Thyroid gland (tissue), 4 donors: ENCODE data around the gene DAB2IP. TPM values are rescaled to one million over a fixed set of nuclear protein-coding genes. Genes with fewer than 3 reads are reported as not detected.

Source experiments
- DNase-seq, 2 donors: peaks; one replicate each; pipeline ENCODE4 v3.0.0-alpha.2; 2019
- H3K27ac ChIP-seq, 3 donors: fragments of 200-600 bp; sonication (generic); 1 replicate in 2 of 3; 2 replicates in 1 of 3; pipeline ENCODE4 v1.5.1; 2016 to 2019; ENCODE audit warnings: mild to moderate bottlenecking in 1 of 3, moderate library complexity in 1 of 3
- H3K27me3 ChIP-seq: fragments of 200-600 bp; sonication (generic); one replicate; pipeline ENCODE4 v1.5.1; 2019
- H3K36me3 ChIP-seq, 2 donors: fragments of 200-600 bp; sonication (generic); one replicate each; pipeline ENCODE4 v1.5.1; 2016 to 2019
- H3K4me1 ChIP-seq, 2 donors: fragments of 200-600 bp; sonication (generic); one replicate each; pipeline ENCODE4 v1.5.1; 2017 to 2019
- H3K4me3 ChIP-seq, 3 donors: fragments of 200-600 bp; sonication (generic); replicated peaks in 1 of 3; 1 replicate in 2 of 3; 2 replicates in 1 of 3; pipeline ENCODE4 v1.5.1; 2016; ENCODE audit warnings: mild to moderate bottlenecking in 1 of 3
- H3K9me3 ChIP-seq: fragments of 200-600 bp; sonication (generic); one replicate; pipeline ENCODE4 v1.5.1; 2017
- CTCF ChIP-seq, 6 experiments: fragments of 200-600 bp in 3 of 6; fragments of 450-650 bp in 3 of 6; sonication (generic) in 3 of 6; IDR thresholded peaks; one replicate each; pipeline ENCODE4 v1.5.1; 2016 to 2019; ENCODE audit warnings: antibody characterized with exemption in 6 of 6, mild to moderate bottlenecking in 2 of 6, inconsistent platforms in 1 of 6, moderate library complexity in 1 of 6
- POLR2A ChIP-seq, 2 donors: fragments of 450-650 bp; IDR thresholded peaks; one replicate each; pipeline ENCODE4 v1.6.1; 2017; ENCODE audit warnings: antibody characterized with exemption in 2 of 2, mild to moderate bottlenecking in 2 of 2, moderate library complexity in 1 of 2
- WGBS, 2 donors: methylation state at CpG; one replicate each; pipeline ENCODE4 v1.1.5; 2017; 5-methylcytosine and 5-hydroxymethylcytosine counted together
- intact Hi-C: fragments of 100-400 bp; cut with DNase I; formaldehyde crosslinking; loops from one replicate; pipeline ENCODE4 v1.15.1; 2023
- total RNA-seq, 4 donors: library from RNA; depleted of rRNA; stranded (reverse); fragments of >200 nt; gene quantifications; one replicate each; pipeline ENCODE4 v1.2.3, GENCODE V29; 2016

The DAB2IP gene
- total RNA-seq, 4 donors from 2014 or later, result 26.0 to 48.5 (median 38.2) TPM

DNA sequence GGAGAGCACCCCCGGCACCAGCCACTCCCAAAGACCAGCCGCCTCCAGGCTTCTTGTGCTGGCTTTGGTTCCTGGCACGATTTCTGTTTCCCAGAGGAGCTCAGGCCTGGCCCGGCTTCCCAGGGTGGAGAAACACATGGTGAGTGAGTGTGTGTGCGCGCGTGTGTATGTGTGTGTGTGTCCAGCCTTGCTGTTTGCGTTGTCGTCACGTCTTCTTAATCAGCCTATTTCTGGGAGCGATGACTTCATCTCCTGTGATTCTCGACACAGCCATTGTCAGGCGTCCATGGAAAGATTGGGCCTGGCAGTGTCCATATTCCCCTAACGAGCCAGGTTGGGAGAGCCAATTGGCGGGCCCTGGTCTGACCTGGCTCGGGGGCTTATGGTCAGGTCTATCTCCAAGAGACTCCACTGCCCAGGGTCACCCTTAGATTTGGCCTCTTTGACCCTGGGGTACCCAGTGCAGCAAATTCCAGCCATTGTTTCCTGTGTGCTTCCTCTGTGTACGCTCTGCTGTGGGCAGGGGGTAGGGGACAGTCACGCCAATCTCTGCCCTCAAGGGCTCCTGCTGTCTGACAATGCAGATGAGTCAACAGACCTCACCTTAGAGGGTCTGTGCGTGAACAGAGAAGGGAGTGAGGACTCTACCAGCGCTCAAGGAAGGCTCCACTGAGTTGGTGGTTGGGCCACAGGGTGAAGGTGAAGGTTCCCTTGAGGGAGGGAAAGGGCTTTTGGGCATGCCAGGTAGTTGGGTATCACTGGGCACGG, 73.8 kb downstream of the DAB2IP start:
- 65 to 74% methylated on average over 12 to 21 of the region's 21 CpGs for WGBS, 2 donors
- intact Hi-C loops, result no loop called here

DNA sequence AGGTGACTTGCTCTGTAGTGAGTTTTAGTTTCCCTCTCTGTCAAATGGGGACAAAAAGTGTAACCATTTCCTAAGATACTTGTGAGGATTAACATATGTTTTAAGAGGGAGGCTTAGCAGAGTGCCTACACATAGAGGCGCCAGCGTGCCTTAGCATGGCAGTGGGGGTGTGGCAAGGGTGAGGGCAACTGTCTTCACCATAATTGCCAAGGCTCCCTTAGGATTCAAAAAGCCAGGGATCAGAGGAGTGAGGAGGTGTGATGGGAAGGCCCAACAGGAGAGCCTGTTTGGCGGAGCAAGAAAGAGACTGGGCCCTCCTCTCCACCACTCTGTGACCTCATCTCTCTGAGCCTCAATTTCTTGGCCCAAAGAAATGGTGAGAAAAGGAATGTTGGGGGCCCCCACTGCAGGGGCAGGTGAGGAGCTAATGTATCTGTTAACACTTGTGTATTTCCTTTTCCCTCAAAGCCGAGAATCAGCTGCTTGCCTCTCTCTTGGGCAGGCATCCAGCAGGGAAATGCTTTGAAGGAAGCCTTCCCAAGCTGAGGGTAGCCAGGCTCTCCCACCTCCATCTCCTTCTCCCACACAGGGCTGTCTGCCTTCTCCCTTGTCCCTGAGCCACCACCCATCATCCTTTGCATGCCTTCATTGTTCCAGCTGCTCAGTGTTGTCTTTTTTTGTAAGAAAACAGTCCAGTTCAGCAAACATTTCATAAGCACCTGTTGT, 76.0 kb downstream of the DAB2IP start:
- no peak overlapping the region for H3K27ac ChIP-seq
- H3K4me1 ChIP-seq, result peaks cover 31 to 47% of the 10 kb centered on the region in 2 donors
- no peaks in the 10 kb centered on the region for H3K27me3 ChIP-seq
- TF ChIP-seq POLR2A (IDR thresholded peaks at IDR 0.05) (no peak), CTCF (IDR thresholded peaks at IDR 0.05) (no peak)
- peak in 1 of 2 donors; percentile 39 for DNase-seq
- no peak overlapping the region for H3K4me3 ChIP-seq
- H3K9me3 ChIP-seq, result no peaks in the 10 kb centered on the region
- intact Hi-C loops, result no loop called here
- 82 to 85% methylated on average over 4 of the region's 4 CpGs for WGBS, 2 donors
- H3K36me3 ChIP-seq, result no peaks in the 10 kb centered on the region

More for the DNA sequence above, 73.8 kb downstream of the DAB2IP start:
- H3K27ac ChIP-seq, result peak overlapping the region; percentile 22 to 79 (median 70)
- no peaks in the 10 kb centered on the region for H3K9me3 ChIP-seq
- H3K4me3 ChIP-seq, result no peak overlapping the region
- no peaks in the 10 kb centered on the region for H3K27me3 ChIP-seq
- DNase-seq, result peak; percentile 66 to 87
- H3K36me3 ChIP-seq, result no peaks in the 10 kb centered on the region
- H3K4me1 ChIP-seq, result peaks cover 33 to 53% of the 10 kb centered on the region in 2 donors
- TF ChIP-seq CTCF (IDR thresholded peaks at IDR 0.05) (no peak), POLR2A (IDR thresholded peaks at IDR 0.05) (no peak)

GRCh38 chr9:121728916-121729315, 77.5 kb downstream of the DAB2IP start:
- H3K27me3 ChIP-seq, result no peaks in the 10 kb centered on the region
- no peaks in the 10 kb centered on the region for H3K9me3 ChIP-seq
- H3K36me3 ChIP-seq, result no peaks in the 10 kb centered on the region
- H3K27ac ChIP-seq, result no peak overlapping the region
- DNase-seq, result no peak
- H3K4me1 ChIP-seq, result peaks cover 23 to 39% of the 10 kb centered on the region in 2 donors
- H3K4me3 ChIP-seq, result no peak overlapping the region
- intact Hi-C loops, result no loop called here
- TF ChIP-seq CTCF (IDR thresholded peaks at IDR 0.05) (no peak), POLR2A (IDR thresholded peaks at IDR 0.05) (no peak)
- WGBS, 2 donors, result 81 to 88% methylated on average over 1 of the region's 1 CpG

DNA sequence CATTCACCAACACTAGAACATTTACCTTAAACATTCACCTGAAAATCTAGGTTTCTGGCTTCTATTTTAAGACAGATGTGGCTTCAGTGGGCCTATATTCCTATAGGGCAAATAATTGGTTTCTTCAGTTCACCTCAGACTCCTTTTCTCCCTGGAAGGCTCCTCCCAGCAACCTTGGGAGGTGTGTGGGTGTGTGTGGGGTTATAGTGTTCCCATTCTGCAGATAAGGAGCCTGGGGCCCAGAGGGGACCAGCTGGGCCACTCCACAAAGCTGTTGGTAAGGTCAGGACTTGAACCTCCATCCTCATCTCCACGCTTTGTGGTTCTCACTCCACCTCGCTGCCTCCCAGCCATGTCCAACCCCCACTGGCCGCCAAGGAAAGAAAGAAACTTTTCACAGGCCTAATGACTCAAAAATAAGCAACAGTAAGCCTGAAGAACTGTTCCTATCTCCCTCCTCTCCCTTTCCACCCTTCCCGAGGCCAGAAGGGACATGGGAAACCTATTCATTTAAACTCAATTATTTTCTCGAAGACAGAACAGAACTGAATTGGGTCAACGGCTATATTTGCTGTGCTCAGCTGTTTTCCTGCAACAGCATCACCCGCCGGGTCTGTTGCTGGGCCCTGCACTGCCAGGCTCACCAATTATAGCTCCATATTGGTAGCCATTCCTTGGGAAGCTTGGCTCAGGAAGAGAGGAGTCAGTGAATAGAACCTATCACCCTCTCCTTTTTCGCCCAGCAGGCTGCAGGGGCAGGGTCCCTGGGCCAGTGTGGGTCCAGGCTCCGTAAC, 78.5 kb downstream of the DAB2IP start:
- H3K4me1 ChIP-seq, result peaks cover 14 to 34% of the 10 kb centered on the region in 2 donors
- intact Hi-C loops, result no loop called here

More for the DNA sequence above, 78.5 kb downstream of the DAB2IP start:
- Histone ChIP-seq H3K27me3 (no peaks in the 10 kb centered on the region), H3K9me3 (no peaks in the 10 kb centered on the region), H3K36me3 (no peaks in the 10 kb centered on the region), H3K4me3 (no peak overlapping the region), H3K27ac (no peak overlapping the region)
- WGBS, 2 donors, result 89 to 90% methylated on average over 10 of the region's 10 CpGs
- TF ChIP-seq POLR2A (IDR thresholded peaks at IDR 0.05) (no peak), CTCF (IDR thresholded peaks at IDR 0.05) (no peak)
- DNase-seq, result no peak
